GM18511 (cell line): ENCODE measurements around the gene ANAPC5.
A peak's percentile ranks its signal among the peaks of the same experiment; 100 is the strongest.

Experiments used
- ATAC-seq: cut with Tn5 transposase; IDR thresholded peaks from one replicate; pipeline ENCODE4 v1.9.1; 2021; ENCODE audit warnings: mild to moderate bottlenecking, moderate library complexity; ENCODE audit not compliant: unreplicated experiment

The ANAPC5 gene

DNA sequence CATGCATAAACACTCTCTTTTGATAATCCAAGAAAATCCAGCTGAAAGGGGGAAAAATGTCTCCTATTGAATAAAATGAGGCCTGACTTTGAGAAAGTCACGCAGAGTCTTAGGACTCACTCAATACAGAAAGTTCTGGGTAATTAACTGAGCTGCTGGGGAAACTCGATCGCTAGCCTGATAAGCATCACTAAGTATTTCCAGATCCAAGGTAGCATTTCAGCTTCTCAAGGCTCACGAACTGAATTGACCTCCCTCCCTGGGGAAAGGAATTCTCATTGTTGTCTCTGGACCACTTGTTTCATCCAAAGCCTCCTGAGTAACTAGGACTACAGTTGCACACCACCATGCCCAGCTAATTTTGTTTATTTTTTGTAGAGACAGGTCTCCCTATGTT is 13.8 kb upstream of the ANAPC5 start:
- ATAC-seq = no peak

DNA sequence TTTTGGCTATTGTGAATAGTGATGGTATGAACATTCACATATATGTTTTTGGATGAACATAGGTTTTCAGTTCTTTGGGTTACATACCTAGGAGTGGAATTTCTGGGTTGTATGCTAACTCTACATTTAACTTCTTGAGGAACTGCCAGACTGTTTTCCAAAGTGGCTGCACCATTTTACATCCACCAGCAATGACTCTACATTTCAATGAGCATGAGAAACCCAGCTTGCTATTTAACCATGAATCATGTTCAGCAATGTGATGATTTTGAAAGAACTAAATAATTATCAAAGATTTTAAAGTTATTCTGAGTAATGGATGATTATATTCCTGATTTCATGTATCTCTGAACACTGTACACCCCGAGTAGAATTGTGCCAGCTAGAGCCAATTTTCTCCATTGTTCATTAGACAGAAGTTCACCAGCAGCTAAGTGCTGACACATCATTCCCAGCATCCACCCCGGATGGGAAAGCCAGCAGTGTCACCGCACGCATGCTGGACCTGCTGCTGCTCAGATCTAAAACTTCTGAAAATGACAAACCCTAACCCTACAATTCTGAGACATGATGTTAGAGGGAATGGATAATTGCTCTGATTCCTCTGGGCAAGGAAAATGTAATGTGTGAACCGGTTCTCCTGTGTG is 13.3 kb upstream of the ANAPC5 start:
- ATAC-seq = no peak

DNA sequence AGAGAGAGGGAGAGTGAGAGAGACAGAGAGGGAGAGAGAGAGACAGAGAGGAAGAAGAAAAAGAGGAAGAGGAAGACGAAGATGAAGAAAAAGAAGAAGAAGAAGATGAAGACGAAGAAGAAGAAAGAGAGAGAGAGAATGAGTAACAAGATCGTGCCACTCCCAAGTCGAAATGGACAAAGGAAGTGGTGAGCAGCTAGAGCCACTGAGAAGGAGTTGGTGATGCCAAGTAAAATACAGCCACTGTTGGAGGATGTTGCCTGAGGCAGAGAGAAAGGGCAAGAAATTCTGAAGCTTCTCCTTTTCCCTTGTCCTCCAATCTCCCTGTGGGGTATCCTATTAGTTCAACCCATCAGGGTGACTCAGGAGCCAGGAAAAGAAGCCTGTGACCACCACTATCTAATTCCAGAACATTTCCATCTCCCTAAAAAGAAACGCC is 12.5 kb upstream of the ANAPC5 start:
- no peak for ATAC-seq

DNA sequence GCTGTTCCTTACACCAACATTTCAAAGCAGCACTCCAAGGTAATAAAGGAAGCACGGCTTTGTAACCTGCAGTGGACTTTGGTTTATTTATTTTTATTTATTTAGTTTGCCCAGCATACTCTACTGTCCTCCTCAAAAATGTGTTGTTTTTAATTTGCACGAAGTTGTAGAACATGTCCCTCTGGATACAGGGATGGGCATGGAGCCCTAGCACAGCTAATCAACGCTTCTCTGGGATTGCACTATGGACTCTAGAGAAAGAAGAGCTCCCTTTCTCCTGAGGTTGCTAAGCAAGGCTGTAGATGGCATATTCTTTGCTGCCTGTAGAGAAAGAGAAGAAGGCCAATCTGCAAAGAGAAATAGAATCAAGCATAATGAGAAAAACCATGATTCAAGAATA is 5.9 kb upstream of the ANAPC5 start:
- ATAC-seq = no peak

DNA sequence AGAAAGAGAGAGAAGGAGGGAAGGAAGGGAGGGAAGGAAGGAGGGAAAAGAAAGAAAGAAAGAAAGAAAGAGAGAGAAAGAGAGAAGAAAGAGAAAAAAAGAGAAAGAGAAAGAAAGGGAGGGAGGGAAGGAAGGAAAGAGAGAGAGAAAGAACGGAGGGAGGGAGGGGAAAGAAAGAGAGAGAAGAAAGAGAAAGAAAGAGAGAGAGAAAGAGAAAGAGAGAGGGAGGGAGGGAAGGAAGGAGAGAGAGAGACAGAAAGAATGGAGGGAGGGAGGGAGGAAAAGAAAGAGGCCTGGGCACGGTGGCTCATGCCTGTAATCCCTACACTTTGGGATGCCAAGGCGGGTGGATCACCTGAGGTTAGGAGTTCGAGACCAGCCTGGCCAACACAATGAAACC is 5.1 kb upstream of the ANAPC5 start:
- ATAC-seq = no peak

DNA sequence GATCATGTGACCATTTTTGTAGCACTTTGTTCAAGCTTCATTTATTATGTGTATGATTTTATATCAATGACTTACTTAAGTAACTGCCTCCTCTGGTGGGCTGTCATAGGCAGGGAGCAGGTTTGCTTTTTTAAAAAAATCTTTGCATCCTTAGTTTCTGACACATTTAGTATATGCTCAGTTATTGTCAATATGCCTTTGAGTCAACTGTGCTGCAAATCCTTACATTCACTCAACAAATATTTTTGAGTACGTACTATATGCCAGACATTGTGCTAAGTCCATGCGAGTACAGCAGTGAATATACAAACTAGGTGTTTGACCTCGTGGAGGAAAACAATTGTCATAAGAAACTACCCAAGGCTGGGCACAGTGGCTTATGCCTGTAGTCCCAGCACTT is 4.4 kb upstream of the ANAPC5 start:
- no peak for ATAC-seq

DNA sequence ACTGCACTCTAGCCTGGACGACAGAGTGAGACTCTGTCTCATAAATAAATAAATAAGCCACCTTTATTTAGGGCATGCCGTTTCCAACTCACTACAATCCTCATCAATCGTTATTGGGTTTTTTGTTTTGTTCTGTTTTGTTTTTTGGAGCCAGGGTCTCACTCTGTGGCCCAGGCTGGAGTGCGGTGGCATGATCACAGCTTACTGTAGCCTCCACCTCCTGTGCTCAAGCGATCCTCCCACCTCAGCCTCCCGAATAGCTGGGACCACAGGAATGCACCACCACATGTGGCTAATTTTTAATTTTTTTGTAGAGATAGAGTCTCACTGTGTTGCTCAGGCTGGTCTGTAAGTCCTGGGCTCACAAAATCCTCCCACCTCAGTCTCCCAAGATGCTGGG is 3.6 kb upstream of the ANAPC5 start:
- no peak for ATAC-seq

DNA sequence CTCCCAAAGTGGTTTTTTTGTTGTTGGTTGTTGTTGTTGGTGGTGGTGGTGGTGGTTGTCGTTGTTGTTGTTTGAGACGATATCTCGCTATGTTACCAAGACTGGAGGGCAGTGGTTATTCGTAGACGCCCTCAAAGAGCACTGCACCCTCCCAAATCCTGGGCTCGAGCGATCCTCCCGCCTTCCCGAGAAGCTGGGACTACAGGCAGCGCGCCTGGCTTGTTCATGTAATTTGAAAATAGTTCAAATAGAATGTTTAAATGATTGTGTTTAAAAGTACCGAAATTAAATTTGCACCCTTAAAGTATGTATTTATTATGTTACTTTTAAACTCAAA is 439 bp upstream of the ANAPC5 start:
- ATAC-seq = peak; percentile 28

DNA sequence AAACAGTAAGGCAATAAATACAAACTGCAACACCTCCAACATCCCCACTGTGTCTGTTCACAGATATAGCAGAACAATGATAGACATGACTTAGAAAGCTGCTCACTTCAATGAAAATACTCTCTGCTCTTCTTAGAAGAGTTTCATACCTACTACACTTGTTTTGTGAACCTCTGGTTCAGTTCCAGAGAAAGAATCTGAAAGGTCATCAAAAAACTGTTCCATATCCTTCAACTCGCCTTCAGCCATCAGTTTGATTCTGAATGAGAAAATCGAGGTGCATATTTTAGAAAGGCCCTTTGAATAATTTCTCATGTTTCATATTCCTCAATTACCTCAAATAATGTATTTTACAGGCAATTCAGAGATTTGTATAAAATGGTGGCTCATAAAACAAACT is 5.5 kb downstream of the ANAPC5 start:
- ATAC-seq = no peak

DNA sequence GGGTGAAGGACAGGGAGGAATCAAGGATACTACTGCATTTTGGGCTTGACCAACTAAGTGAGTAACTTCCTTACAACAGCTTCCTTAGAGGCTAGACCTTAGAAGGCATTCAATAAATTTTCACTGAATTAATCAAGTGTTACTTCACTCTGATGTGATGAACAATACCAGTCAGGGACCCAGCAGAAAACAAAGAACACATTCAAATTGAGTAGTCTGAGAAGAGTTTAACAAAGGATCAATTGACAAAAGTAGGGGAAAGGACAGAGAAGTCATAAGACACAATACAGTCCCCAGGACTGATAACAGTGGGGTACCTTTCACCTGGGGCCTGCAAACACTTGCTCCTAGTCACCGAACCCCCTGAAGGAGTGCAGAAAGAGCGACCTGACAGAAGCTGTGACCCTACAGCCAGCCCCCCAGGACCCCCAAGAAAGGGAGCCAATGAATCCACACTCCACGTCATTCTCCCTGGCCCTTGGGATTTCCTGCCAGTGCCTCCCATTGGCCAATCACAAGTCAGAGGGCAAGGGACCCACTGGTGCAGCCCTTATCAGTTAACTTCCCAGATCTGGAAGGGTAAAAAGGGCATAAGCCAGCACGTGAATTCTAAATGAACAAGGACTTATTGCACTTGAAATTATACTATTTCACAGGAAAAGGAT is 6.9 kb downstream of the ANAPC5 start:
- no peak for ATAC-seq

DNA sequence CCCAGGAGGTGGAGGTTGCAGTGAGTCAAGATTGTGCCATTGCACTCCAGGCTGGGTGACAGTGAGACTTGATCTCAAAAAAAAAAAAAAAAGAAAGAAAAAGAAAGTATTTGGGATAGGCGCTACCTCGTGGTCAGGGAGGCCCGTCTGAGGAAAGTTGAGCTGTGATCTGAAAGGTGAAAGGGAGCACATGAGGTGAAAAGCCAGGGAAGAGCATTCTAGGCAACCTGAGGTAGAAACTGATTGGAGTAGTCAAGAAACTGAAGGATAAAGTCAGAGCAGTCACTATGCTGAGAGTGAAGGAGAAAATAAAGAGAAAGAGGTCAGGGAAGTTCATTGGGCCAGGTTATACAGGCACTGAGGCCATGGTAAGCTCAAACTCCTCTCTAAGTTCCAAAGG is 7.7 kb downstream of the ANAPC5 start:
- ATAC-seq = no peak

DNA sequence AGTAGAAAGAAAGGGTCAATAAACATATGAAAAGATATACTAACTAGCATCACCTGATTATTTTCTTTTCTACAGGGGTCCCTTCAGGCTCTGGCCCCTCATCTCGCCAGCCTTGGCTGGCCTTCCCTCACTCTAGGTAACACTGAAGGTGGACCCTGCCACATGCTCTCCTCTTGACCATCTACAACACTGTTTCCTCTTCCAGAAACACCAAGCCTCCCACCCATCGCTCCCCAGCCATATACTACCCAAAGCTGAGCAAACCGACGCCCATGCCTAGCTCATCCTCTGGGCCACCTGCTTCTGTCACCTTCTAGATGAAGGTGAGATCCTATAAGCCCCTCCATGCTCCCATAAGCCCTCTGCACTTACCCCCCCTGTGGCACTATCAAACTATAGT is 14.8 kb downstream of the ANAPC5 start:
- ATAC-seq = no peak

DNA sequence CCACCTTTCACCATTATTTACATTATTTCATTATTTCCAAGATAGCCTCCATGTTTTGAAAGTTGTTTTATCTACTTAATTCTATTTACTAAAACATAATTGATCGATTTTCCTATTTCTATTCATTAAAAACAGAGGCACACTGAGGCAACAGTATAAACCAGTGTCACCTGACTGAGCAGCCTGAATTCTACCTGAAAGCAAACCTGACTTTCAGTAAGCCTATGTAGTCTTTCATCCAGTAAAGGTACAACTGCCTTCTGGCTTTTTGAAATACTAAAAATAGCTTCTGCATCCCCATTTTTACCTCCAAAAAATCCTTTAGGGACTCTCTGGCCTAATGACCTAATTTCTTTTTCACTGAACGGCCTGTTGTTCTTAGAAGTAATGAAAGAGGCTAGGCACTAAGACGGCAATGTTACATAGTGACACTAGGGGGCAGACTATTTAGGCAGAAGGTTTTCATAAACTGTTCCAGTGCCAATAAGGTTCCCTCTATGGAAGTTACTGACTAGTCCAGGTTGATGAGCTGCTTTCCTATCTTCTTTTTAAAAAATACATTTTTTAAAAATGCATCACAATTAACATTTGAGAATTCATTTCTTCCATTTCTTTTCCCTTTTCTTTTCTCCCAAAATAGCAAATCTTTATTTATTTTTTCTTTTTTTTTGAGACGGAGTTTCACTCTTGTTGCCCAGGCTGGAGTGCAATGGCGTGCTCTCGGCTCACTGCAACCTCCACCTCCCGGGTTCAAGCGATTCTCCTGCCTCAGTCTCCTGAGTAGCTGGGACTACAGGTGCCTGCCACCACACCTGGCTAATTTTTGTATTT is 17.5 kb downstream of the ANAPC5 start:
- no peak for ATAC-seq

DNA sequence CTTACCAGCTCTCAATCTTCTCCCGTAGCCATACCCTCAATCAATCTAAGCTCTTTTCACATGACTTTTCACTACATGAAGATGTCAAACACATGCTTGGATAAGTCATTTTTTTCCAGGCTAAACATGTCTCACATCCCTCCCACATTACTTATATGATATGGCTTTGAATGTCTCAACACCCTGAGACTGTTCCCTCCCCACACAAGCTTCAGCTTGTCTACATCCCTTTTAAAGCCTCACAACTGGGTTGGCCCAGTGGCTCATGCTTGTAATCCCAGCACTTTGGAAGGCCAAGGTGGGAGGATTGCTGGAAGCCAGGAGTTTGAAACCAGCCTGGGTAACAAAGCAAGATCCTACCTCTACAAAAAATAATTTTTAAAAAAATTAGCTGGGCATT is 18.5 kb downstream of the ANAPC5 start:
- no peak for ATAC-seq

DNA sequence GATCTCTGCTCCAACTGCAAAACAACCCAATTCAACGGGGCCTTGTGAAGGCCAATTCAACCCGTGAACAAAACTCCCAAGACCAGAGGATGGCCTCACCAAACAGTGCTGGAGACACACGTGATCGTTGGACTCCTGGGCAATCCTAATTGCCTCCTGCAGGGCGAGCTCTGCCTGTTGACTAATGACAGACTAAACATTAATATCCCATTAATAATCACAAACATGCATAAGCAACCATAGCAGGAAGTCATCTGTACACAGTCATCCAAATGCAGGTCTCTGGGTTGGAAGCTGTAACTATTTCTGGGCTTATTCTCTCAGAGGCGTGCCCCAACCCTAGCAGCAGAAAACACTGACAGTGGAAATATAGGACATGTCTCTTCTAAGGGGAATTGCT is 21.0 kb downstream of the ANAPC5 start:
- ATAC-seq = no peak

DNA sequence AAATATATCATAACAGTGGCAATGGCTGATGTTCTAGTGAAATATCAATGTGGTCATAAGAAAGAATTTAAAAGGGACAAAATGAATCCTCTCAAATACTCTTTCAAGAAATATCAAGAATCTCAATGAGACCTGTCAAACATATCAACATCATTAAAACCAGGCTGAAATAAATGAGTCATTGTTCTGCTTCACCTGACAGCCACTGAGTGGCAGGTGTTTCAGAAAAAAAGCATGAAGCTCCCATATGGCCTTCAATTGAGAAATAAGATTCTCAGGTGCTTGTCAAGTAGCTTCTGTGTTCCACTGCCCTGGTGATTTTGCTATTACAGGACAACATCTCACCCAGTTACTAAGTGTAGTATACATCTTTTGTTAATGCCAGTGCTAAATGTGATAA is 21.5 kb downstream of the ANAPC5 start:
- ATAC-seq = no peak

DNA sequence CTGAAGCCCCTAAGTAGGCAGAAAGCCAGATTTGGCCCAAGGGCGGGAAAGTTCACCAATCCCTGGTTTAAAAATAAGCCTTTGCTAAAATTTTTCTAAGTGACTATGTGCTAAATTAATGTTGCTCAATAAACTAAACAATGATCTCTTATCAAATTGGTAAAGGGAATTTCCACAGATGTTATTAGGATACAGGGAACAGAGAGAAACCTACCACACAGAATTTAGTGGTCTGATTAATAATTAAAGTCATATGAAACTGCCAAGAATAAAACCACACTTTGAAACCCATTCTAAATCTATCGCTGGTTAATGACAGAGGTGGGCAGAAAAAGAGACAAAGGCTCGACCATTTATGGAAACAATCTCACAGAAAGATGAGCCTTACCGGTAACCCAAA is 22.0 kb downstream of the ANAPC5 start:
- ATAC-seq = no peak

DNA sequence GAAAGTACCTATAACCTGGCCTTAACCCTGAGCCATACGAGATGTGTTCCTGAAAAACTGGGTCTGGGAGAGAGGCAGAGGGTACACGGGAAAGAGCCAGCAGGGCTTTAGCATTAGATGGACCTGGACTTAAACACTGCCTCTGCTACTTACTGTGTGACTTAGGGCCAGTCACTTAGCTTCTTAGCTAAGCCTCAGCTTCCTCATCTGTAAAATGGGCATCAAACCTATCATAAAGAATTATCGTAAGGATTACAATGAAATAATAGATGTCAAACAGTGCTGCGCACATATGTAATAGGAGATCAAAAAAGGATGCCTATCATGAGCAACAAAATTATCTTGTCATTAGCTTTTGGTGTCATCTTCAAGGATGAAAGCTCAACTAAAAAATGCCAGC is 23.6 kb downstream of the ANAPC5 start:
- ATAC-seq = no peak

DNA sequence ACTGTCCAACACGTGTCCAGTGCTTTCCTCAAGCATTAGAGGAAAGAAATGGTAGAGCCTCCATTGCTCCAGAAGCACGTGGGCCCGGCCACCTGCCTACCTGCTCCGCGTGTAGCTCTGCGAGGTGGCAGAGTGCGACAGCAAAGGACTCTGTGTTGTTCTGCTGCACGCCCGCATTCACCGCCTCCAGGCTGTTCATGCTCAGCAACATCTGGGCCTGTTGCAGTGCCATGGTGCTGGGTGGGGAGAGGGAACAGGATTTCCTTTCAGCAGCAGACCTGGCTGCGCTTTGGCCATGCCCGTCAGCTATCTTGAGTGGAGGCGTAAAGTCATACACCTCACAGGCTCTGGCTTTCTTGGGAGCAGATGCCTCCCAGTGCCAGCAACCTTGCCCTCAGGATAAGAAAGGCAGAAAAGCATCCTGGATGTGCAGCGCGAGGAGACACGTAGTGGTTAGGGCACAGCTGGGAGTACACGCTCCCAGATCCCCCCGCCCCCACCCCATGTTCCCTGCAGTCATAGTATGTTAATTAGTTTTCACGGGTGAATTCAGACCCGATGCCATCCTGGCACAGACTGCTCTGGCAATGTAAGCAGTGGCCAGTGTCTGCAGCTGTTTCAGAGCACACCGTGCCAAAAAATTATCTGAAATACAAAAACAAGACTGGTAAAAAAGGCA is 25.1 kb downstream of the ANAPC5 start:
- ATAC-seq = no peak

DNA sequence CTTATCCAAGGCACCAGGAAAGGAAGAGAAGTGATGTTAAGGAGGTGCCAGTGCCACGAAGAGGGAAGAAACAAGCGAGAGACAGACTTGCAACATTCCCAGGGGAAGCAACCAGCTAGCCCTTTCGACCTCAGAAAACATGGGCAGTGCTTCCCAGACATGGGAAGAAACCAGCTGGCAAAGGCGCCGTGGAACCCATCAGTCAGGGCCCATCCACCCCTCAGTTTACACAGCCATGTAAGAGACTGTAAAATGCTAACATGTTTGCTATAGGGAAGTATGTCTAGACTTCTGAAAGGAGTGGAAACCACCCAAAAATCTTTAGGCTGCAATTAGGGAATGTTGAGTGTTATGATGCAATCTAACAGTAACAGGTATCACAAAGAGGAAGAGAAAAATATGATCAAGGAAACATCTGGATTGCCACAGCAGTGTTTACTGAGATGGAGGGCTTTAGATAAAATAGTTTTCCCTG is 26.3 kb downstream of the ANAPC5 start:
- ATAC-seq = no peak

DNA sequence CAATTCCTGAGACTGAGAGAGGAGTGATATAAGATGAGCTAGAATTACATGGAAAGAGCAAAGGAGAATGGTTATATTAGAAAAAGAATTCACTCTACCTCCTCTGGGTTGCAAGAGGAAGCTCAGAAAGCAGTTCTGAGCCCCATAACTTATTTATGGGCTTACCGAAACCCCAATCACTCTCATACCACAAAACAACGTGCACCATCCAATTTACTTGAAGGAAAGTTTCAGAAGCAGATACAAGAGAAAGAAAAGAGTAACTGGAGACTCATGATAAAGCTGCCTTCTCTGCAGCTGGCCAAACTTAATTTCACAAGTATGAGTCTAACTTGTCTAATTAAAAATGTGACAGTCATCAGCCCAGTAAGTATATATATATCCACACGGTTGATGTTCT is 28.3 kb downstream of the ANAPC5 start:
- no peak for ATAC-seq

DNA sequence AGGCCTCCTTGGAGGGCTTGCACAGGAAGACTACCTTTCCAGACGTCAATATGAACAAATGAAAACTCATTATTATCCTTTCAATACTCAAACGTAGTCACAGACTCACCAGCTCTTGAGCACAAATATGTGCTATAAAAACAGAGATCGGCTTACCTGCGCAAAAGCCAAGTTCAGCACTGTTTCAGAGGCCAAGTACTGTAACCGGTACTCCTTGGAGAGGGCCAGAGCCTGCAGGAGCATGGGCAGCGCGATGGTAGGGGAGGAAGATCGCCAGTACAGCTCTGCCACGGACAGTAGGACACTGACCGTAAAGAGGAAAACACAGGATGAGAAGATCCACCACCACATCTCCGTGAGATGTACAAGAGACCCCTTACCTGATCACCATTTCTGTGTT is 34.1 kb downstream of the ANAPC5 start:
- no peak for ATAC-seq
